Neural cell (in vitro differentiated cells): ENCODE data around the gene DOK5. TPM values are rescaled to one million over a fixed set of nuclear protein-coding genes. Genes with fewer than 3 reads are reported as not detected.

Experiments
- H2AFZ ChIP-seq: fragments of 200-600, 300-800 bp; sonication (generic), shearing (Covaris generic); 2 replicates; pipeline ENCODE4 v1.6.0; 2014; ENCODE audit warnings: low read depth, mild to moderate bottlenecking, antibody characterized with exemption, low read length, moderate library complexity
- H3F3A ChIP-seq: fragments of 200-600 bp; shearing (Covaris generic); 2 replicates; pipeline ENCODE4 v1.6.1; 2016; ENCODE audit warnings: mild to moderate bottlenecking, moderate library complexity, mixed read lengths, antibody characterized with exemption, low read length; ENCODE audit not compliant: insufficient read depth, poor library complexity, severe bottlenecking
- H3K27ac ChIP-seq: fragments of 200-600, 300-800 bp; sonication (generic), shearing (Covaris generic); 2 replicates; pipeline ENCODE4 v1.5.1; 2014; ENCODE audit warnings: mild to moderate bottlenecking, low read length, moderate library complexity
- H3K27me3 ChIP-seq: fragments of 300-800, 200-600 bp; sonication (generic), shearing (Covaris generic); 2 replicates; pipeline ENCODE4 v1.6.0; 2014; ENCODE audit warnings: mild to moderate bottlenecking, low read depth, low read length, moderate library complexity; ENCODE audit not compliant: insufficient read depth
- H3K36me3 ChIP-seq: fragments of 300-800, 200-600 bp; sonication (generic), shearing (Covaris generic); 2 replicates; pipeline ENCODE4 v1.5.1; 2014; ENCODE audit warnings: mild to moderate bottlenecking, antibody characterized with exemption, low read length, moderate library complexity; ENCODE audit not compliant: insufficient read depth
- H3K4me2 ChIP-seq: fragments of 300-800, 200-600 bp; sonication (generic), shearing (Covaris generic); 2 replicates; pipeline ENCODE4 v1.6.0; 2014; ENCODE audit warnings: mild to moderate bottlenecking, low read length
- H3K4me3 ChIP-seq: fragments of 300-800, 200-600 bp; sonication (generic), shearing (Covaris generic); 2 replicates; pipeline ENCODE4 v1.5.1; 2014; ENCODE audit warnings: mild to moderate bottlenecking, low read length, moderate library complexity
- H3K79me2 ChIP-seq: fragments of 200-600 bp; shearing (Covaris generic); replicated peaks from 2 replicates; pipeline ENCODE4 v1.6.0; 2014; ENCODE audit warnings: mild to moderate bottlenecking, low read length, moderate library complexity; ENCODE audit not compliant: insufficient read depth
- H3K9ac ChIP-seq: fragments of 300-800, 200-600 bp; sonication (generic), shearing (Covaris generic); 2 replicates; pipeline ENCODE4 v1.6.1; 2016; ENCODE audit warnings: mild to moderate bottlenecking, low read length, mixed read lengths
- H3K9me2 ChIP-seq: fragments of 200-600 bp; shearing (Covaris generic); 2 replicates; pipeline ENCODE4 v1.6.1; 2016; ENCODE audit warnings: mild to moderate bottlenecking, low read length, mixed read lengths; ENCODE audit not compliant: insufficient read depth
- H3K9me3 ChIP-seq: fragments of 200-600, 300-800 bp; sonication (generic), shearing (Covaris generic); 2 replicates; pipeline ENCODE4 v1.6.1; 2016; ENCODE audit warnings: mild to moderate bottlenecking, mixed run types, low read length, moderate library complexity, mixed read lengths
- H4K20me1 ChIP-seq: fragments of 200-600 bp; shearing (Covaris generic); 2 replicates; pipeline ENCODE4 v1.6.1; 2016; ENCODE audit warnings: mild to moderate bottlenecking, mixed run types; ENCODE audit not compliant: insufficient read depth
- CTCF ChIP-seq: fragments of 450-650 bp; IDR thresholded peaks from 2 replicates; pipeline ENCODE4 v1.5.1; 2014; ENCODE audit warnings: antibody characterized with exemption, mild to moderate bottlenecking, moderate library complexity; ENCODE audit not compliant: poor library complexity, severe bottlenecking
- EZH2 ChIP-seq: fragments of 200-600, 300-800 bp; shearing (Covaris generic), sonication (generic); IDR thresholded peaks from 2 replicates; pipeline ENCODE4 v1.6.1; 2014; ENCODE audit warnings: antibody characterized with exemption, low read length, borderline replicate concordance, mild to moderate bottlenecking; ENCODE audit not compliant: insufficient read depth, poor library complexity, severe bottlenecking
- POLR2AphosphoS5 ChIP-seq: IDR thresholded peaks from 2 replicates; pipeline ENCODE4 v1.6.1; 2012
- RAD21 ChIP-seq: fragments of 450-650 bp; conservative IDR thresholded peaks from 2 replicates; pipeline ENCODE4 v1.6.1; 2014; ENCODE audit warnings: antibody characterized with exemption, mild to moderate bottlenecking, moderate library complexity
- REST ChIP-seq: IDR thresholded peaks from 2 replicates; pipeline ENCODE4 v1.6.1; 2012; ENCODE audit warnings: borderline replicate concordance
- polyA plus RNA-seq: library from polyadenylated mRNA; depleted of rRNA; stranded (reverse); fragments of >200 nt; gene quantifications from 2 replicates; pipeline ENCODE4 v1.2.3, GENCODE V29; 2014

DOK5 gene
- polyA plus RNA-seq, 1 donor from 2014 or later = 4.6 TPM

- Histone ChIP-seq H3K9ac (no peak overlapping the region), H3K9me2 (no peaks in the 10 kb centered on the region), H3K4me2 (no peak overlapping the region), H3K9me3 (no peaks in the 10 kb centered on the region), H3K36me3 (no peaks in the 10 kb centered on the region), H4K20me1 (no peaks in the 10 kb centered on the region), H3K4me3 (peak overlapping the region; percentile 8), H3F3A (no peaks in the 10 kb centered on the region), H3K27me3 (no peaks in the 10 kb centered on the region), H3K79me2 (no peaks in the 10 kb centered on the region), H3K27ac (no peak overlapping the region), H2AFZ (no peak overlapping the region)
- no peak for TF ChIP-seq RAD21
Observed at GRCh38 chr20:54654450-54654849, 179.1 kb downstream of the DOK5 start.

GRCh38 chr20:54657268-54657826 lies 182.0 kb downstream of the DOK5 start:
- H3K4me3 ChIP-seq = no peak overlapping the region
- H2AFZ ChIP-seq = no peak overlapping the region
- no peaks in the 10 kb centered on the region for H3K27me3 ChIP-seq
- H4K20me1 ChIP-seq = no peaks in the 10 kb centered on the region
- no peak overlapping the region for H3K9ac ChIP-seq
- H3K9me3 ChIP-seq = no peaks in the 10 kb centered on the region
- H3K79me2 ChIP-seq = no peaks in the 10 kb centered on the region
- no peaks in the 10 kb centered on the region for H3K9me2 ChIP-seq
- H3K27ac ChIP-seq = no peak overlapping the region
- no peaks in the 10 kb centered on the region for H3F3A ChIP-seq
- H3K36me3 ChIP-seq = no peaks in the 10 kb centered on the region
- TF ChIP-seq CTCF = no peak
- H3K4me2 ChIP-seq = no peak overlapping the region

- no peak overlapping the region for H3K4me3 ChIP-seq
- no peaks in the 10 kb centered on the region for H3K79me2 ChIP-seq
- H3K27me3 ChIP-seq = no peaks in the 10 kb centered on the region
- H3K9me3 ChIP-seq = no peaks in the 10 kb centered on the region
- H2AFZ ChIP-seq = no peak overlapping the region
- H3F3A ChIP-seq = no peaks in the 10 kb centered on the region
- no peak overlapping the region for H3K27ac ChIP-seq
- no peaks in the 10 kb centered on the region for H3K9me2 ChIP-seq
- TF ChIP-seq REST (no peak), CTCF (no peak), POLR2AphosphoS5 (no peak), EZH2 (no peak), RAD21 (no peak)
- H4K20me1 ChIP-seq = no peaks in the 10 kb centered on the region
- H3K9ac ChIP-seq = no peak overlapping the region
- H3K4me2 ChIP-seq = no peak overlapping the region
- no peaks in the 10 kb centered on the region for H3K36me3 ChIP-seq
Observed at GRCh38 chr20:54658525-54658924, 183.1 kb downstream of the DOK5 start.
